SK-N-SH (cell line): ENCODE data around the gene TACC2. TPM values are rescaled to one million over a fixed set of nuclear protein-coding genes. Genes with fewer than 3 reads are reported as not detected.

ENCODE experiments used
- CTCF ChIA-PET: fragments of 300-600, 350-600 bp; formaldehyde crosslinking; extraction: SDS; loops from one replicate; lab custom pipeline; 2021; lab: Yijun Ruan, JAX
- POLR2A ChIA-PET: fragments of 350-600 bp; sonication (Branson Sonifier 250); formaldehyde crosslinking; extraction: SDS; loops from one replicate; lab custom pipeline; 2020; ENCODE audit warnings: antibody characterized with exemption, inconsistent platforms; lab: Yijun Ruan, JAX
- DNase-seq: peaks from one replicate; pipeline ENCODE4 v3.0.0; 2012
- H2AFZ ChIP-seq: fragments of 200-600 bp; sonication (generic); 2 replicates; pipeline ENCODE4 v1.8.1; 2016; ENCODE audit warnings: antibody characterized with exemption, mild to moderate bottlenecking, low read depth
- H3F3A ChIP-seq: fragments of 200-600 bp; sonication (generic); replicated peaks from 2 replicates; pipeline ENCODE3; 2016; ENCODE audit warnings: antibody characterized with exemption, mild to moderate bottlenecking; ENCODE audit not compliant: insufficient read depth
- H3K27ac ChIP-seq, 2 experiments: fragments of 200-500 bp in 1 of 2; fragments of 200-600 bp in 1 of 2; sonication (Bioruptor generic) in 1 of 2; sonication (generic), shearing (Covaris generic) in 1 of 2; 2 replicates each; pipeline versions ENCODE4 v1.5.1 to v1.6.1; 2014 to 2016; ENCODE audit warnings: low read depth in 2 of 2, inconsistent platforms in 1 of 2, low read length in 1 of 2, mild to moderate bottlenecking in 1 of 2, mixed read lengths in 1 of 2
- H3K27me3 ChIP-seq: fragments of 200-600 bp; sonication (generic), shearing (Covaris generic); 2 replicates; pipeline ENCODE4 v1.6.1; 2016; ENCODE audit warnings: mixed run types; ENCODE audit not compliant: insufficient read depth
- H3K36me3 ChIP-seq, 2 experiments: fragments of 200-500 bp in 1 of 2; fragments of 200-600 bp in 1 of 2; sonication (Bioruptor generic) in 1 of 2; sonication (generic) in 1 of 2; replicated peaks in 1 of 2; 2 replicates each; pipeline versions ENCODE3 to v1.5.1; 2014 to 2016; ENCODE audit warnings: low read length in 1 of 2, mild to moderate bottlenecking in 1 of 2; ENCODE audit not compliant: insufficient read depth in 2 of 2, control insufficient read depth in 1 of 2
- H3K4me1 ChIP-seq, 2 experiments: fragments of 200-500 bp in 1 of 2; fragments of 200-600 bp in 1 of 2; sonication (Bioruptor generic) in 1 of 2; sonication (generic), shearing (Covaris generic) in 1 of 2; 2 replicates each; pipeline versions ENCODE4 v1.5.1 to v1.6.1; 2014 to 2016; ENCODE audit warnings: low read depth in 1 of 2, low read length in 1 of 2, mixed run types in 1 of 2; ENCODE audit not compliant: insufficient read depth in 2 of 2, control insufficient read depth in 1 of 2
- H3K4me2 ChIP-seq: fragments of 200-600 bp; sonication (generic), shearing (Covaris generic); 2 replicates; pipeline ENCODE4 v1.6.1; 2017; ENCODE audit warnings: mixed run types
- H3K4me3 ChIP-seq, 2 experiments: fragments of 200-500 bp in 1 of 2; fragments of 200-600 bp in 1 of 2; sonication (Bioruptor generic) in 1 of 2; sonication (generic), shearing (Covaris generic) in 1 of 2; 2 replicates each; pipeline versions ENCODE4 v1.5.1 to v1.8.1; 2014 to 2016; ENCODE audit warnings: low read depth in 2 of 2, inconsistent platforms in 1 of 2, low read length in 1 of 2, mild to moderate bottlenecking in 1 of 2, mixed read lengths in 1 of 2, moderate library complexity in 1 of 2
- H3K79me2 ChIP-seq: fragments of 200-600 bp; sonication (generic); 2 replicates; pipeline ENCODE4 v1.8.1; 2017; ENCODE audit warnings: mild to moderate bottlenecking; ENCODE audit not compliant: insufficient read depth
- H3K9ac ChIP-seq: fragments of 200-600 bp; sonication (generic); 2 replicates; pipeline ENCODE4 v1.6.1; 2017; ENCODE audit warnings: mixed run types
- H3K9me2 ChIP-seq: fragments of 200-600 bp; sonication (generic); 2 replicates; pipeline ENCODE4 v1.6.1; 2017; ENCODE audit warnings: mixed run types
- H3K9me3 ChIP-seq: fragments of 200-600 bp; sonication (generic); 2 replicates; pipeline ENCODE4 v1.6.1; 2017; ENCODE audit warnings: mixed run types, mild to moderate bottlenecking, moderate library complexity
- H4K20me1 ChIP-seq: fragments of 200-600 bp; sonication (generic); 2 replicates; pipeline ENCODE4 v1.6.1; 2017; ENCODE audit warnings: mild to moderate bottlenecking, mixed run types; ENCODE audit not compliant: insufficient read depth
- ELF1 ChIP-seq: IDR thresholded peaks from 2 replicates; pipeline ENCODE4 v1.4.0; 2012
- EP300 ChIP-seq, 2 experiments: IDR thresholded peaks; 2 replicates each; pipeline versions ENCODE4 v1.4.0 to v1.6.1; 2012; ENCODE audit warnings: borderline replicate concordance in 1 of 2, low read depth in 1 of 2, low read length in 1 of 2
- FOSL2 ChIP-seq: IDR thresholded peaks from 2 replicates; pipeline ENCODE4 v1.4.0; 2012; ENCODE audit warnings: low read depth, mild to moderate bottlenecking, moderate library complexity, borderline replicate concordance
- FOXJ3 ChIP-seq: sonication (generic); formaldehyde crosslinking; IDR thresholded peaks from 2 replicates; pipeline ENCODE4 v1.5.1; 2020; ENCODE audit warnings: mild to moderate bottlenecking, missing genetic modification reagents
- FOXM1 ChIP-seq: IDR thresholded peaks from 2 replicates; pipeline ENCODE4 v1.4.0; 2012; ENCODE audit warnings: low read depth, mild to moderate bottlenecking
- GATA2 ChIP-seq: sonication (generic); formaldehyde crosslinking; IDR thresholded peaks from 2 replicates; pipeline ENCODE4 v1.5.0; 2020; ENCODE audit warnings: mild to moderate bottlenecking, missing genetic modification reagents
- MXI1 ChIP-seq: IDR thresholded peaks from 2 replicates; pipeline ENCODE4 v1.6.1; 2012; ENCODE audit warnings: mild to moderate bottlenecking, low read depth, low read length, improper control_type of control experiment
- NFIC ChIP-seq: IDR thresholded peaks from 2 replicates; pipeline ENCODE4 v1.4.0; 2012; ENCODE audit warnings: borderline replicate concordance
- POLR2AphosphoS5 ChIP-seq: IDR thresholded peaks from 2 replicates; pipeline ENCODE4 v1.6.1; 2012; ENCODE audit warnings: low read depth, low read length
- RAD21 ChIP-seq: IDR thresholded peaks from 2 replicates; pipeline ENCODE4 v1.6.1; 2012; ENCODE audit warnings: mild to moderate bottlenecking, low read length
- RCOR1 ChIP-seq: fragments of 150-350 bp; IDR thresholded peaks from 2 replicates; pipeline ENCODE4 v1.6.1; 2017; ENCODE audit warnings: antibody characterized with exemption, low read length
- RFX5 ChIP-seq: IDR thresholded peaks from 2 replicates; pipeline ENCODE4 v1.6.1; 2012; ENCODE audit warnings: mild to moderate bottlenecking, improper control_type of control experiment, low read length
- SIN3A ChIP-seq: IDR thresholded peaks from 2 replicates; pipeline ENCODE4 v1.6.1; 2012; ENCODE audit warnings: low read depth, mild to moderate bottlenecking, low read length, moderate library complexity, borderline replicate concordance
- TEAD4 ChIP-seq: IDR thresholded peaks from 2 replicates; pipeline ENCODE4 v1.4.0; 2012; ENCODE audit warnings: mild to moderate bottlenecking, borderline replicate concordance; ENCODE audit not compliant: insufficient read depth
- YY1 ChIP-seq: IDR thresholded peaks from 2 replicates; pipeline ENCODE4 v1.4.0; 2012; ENCODE audit warnings: low read depth, mild to moderate bottlenecking
- WGBS: methylation state at CpG from one replicate; pipeline ENCODE4 v1.1.6; 2017; ENCODE audit warnings: low lambda C conversion rate; 5-methylcytosine and 5-hydroxymethylcytosine counted together
- polyA plus RNA-seq, 3 experiments: library from polyadenylated mRNA; depleted of rRNA; stranded (reverse); fragments of >200 nt; gene quantifications; 2 replicates each; pipeline ENCODE4 v1.2.3, GENCODE V29; 2012
- TF ChIP-seq, protein P1 (sequence below): fragments of 200-600 bp; sonication (generic); IDR thresholded peaks from 2 replicates; pipeline ENCODE4 v1.6.1; 2017; ENCODE audit warnings: antibody characterized with exemption, mild to moderate bottlenecking, moderate library complexity
- TF ChIP-seq, protein P2 (sequence below): IDR thresholded peaks from 2 replicates; pipeline ENCODE4; 2012
- TF ChIP-seq, protein P3 (sequence below): IDR thresholded peaks from 2 replicates; pipeline ENCODE4 v1.4.0; 2012; ENCODE audit warnings: low read depth, borderline replicate concordance
- TF ChIP-seq, protein P4 (sequence below): fragments of 150-350 bp; IDR thresholded peaks from 2 replicates; pipeline ENCODE4 v1.6.1; 2016; ENCODE audit warnings: mild to moderate bottlenecking, low read depth, low read length
- TF ChIP-seq, protein P5 (sequence below): fragments of 150-350 bp; IDR thresholded peaks from 2 replicates; pipeline ENCODE4 v1.6.1; 2017; ENCODE audit warnings: antibody characterized with exemption, low read length, low read depth, borderline replicate concordance

TACC2 gene
- polyA plus RNA-seq, 1 of the 3 experiments (the other 2 are of a cell fraction), result 8.8 TPM

DNA sequence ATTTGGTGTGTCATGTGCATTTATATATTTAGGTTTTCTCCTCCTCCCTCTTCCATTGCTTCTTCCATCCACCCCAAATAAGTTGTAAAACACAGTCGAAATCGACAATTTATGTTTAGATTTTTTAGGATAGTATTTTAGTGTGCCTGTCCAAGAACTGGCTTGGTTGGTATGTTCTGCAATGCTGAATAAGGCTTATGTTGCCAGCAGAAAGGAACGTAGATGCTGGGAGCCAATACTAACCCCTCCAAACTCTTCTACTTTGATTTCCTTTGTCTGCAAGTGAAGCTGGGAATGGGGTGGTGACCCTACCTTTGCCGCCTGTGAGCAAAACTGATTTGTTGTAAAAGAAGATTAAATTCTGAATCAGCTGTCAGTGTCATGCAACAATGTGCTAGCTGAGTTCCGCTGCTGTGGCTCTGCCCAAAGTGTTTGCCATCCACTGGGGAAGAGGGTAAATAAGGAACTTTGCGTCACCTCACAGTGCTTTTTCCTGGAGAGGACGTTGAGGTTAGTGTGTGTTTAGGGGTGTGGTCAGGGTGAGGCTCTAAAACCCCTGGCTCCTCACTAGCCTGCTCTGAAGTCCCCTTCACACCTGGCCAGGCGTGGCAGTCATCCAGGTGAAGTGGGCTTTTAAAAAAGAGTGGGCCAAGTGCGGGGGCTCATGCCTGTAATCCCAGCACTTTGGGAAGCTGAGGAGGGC is 44.4 kb downstream of the TACC2 start:
- 65% methylated on average over 9 of the region's 9 CpGs for whole genome bisulfite sequencing
- H3K4me3 ChIP-seq, result no peak overlapping the region
- H4K20me1 ChIP-seq, result no peaks in the 10 kb centered on the region
- TF ChIP-seq GATA2 (CRISPR knock-in tag), result no peak
- no peak for TF ChIP-seq EP300 (IDR thresholded peaks at IDR 0.05; ENCODE audit: borderline replicate concordance in 1 of 2, low read depth in 1 of 2, low read length in 1 of 2)
- no peak for TF ChIP-seq YY1
- no peak for TF ChIP-seq FOSL2
- TF ChIP-seq RCOR1, result no peak
- TF ChIP-seq, protein P1, sequence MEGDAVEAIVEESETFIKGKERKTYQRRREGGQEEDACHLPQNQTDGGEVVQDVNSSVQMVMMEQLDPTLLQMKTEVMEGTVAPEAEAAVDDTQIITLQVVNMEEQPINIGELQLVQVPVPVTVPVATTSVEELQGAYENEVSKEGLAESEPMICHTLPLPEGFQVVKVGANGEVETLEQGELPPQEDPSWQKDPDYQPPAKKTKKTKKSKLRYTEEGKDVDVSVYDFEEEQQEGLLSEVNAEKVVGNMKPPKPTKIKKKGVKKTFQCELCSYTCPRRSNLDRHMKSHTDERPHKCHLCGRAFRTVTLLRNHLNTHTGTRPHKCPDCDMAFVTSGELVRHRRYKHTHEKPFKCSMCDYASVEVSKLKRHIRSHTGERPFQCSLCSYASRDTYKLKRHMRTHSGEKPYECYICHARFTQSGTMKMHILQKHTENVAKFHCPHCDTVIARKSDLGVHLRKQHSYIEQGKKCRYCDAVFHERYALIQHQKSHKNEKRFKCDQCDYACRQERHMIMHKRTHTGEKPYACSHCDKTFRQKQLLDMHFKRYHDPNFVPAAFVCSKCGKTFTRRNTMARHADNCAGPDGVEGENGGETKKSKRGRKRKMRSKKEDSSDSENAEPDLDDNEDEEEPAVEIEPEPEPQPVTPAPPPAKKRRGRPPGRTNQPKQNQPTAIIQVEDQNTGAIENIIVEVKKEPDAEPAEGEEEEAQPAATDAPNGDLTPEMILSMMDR, result no peak
- TF ChIP-seq NFIC, result no peak
- TF ChIP-seq ELF1, result no peak
- no peak for TF ChIP-seq RAD21
- TF ChIP-seq, protein P2, sequence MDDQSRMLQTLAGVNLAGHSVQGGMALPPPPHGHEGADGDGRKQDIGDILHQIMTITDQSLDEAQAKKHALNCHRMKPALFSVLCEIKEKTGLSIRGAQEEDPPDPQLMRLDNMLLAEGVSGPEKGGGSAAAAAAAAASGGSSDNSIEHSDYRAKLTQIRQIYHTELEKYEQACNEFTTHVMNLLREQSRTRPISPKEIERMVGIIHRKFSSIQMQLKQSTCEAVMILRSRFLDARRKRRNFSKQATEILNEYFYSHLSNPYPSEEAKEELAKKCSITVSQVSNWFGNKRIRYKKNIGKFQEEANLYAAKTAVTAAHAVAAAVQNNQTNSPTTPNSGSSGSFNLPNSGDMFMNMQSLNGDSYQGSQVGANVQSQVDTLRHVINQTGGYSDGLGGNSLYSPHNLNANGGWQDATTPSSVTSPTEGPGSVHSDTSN, result no peak
- TF ChIP-seq TEAD4, result no peak
- TF ChIP-seq, protein P3, sequence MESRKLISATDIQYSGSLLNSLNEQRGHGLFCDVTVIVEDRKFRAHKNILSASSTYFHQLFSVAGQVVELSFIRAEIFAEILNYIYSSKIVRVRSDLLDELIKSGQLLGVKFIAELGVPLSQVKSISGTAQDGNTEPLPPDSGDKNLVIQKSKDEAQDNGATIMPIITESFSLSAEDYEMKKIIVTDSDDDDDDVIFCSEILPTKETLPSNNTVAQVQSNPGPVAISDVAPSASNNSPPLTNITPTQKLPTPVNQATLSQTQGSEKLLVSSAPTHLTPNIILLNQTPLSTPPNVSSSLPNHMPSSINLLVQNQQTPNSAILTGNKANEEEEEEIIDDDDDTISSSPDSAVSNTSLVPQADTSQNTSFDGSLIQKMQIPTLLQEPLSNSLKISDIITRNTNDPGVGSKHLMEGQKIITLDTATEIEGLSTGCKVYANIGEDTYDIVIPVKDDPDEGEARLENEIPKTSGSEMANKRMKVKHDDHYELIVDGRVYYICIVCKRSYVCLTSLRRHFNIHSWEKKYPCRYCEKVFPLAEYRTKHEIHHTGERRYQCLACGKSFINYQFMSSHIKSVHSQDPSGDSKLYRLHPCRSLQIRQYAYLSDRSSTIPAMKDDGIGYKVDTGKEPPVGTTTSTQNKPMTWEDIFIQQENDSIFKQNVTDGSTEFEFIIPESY, result no peak
- TF ChIP-seq POLR2AphosphoS5, result no peak
- TF ChIP-seq SIN3A, result no peak
- TF ChIP-seq, protein P4, sequence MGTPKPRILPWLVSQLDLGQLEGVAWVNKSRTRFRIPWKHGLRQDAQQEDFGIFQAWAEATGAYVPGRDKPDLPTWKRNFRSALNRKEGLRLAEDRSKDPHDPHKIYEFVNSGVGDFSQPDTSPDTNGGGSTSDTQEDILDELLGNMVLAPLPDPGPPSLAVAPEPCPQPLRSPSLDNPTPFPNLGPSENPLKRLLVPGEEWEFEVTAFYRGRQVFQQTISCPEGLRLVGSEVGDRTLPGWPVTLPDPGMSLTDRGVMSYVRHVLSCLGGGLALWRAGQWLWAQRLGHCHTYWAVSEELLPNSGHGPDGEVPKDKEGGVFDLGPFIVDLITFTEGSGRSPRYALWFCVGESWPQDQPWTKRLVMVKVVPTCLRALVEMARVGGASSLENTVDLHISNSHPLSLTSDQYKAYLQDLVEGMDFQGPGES, result no peak
- no peak for TF ChIP-seq FOXM1
- TF ChIP-seq FOXJ3 (CRISPR knock-in tag), result no peak
- no peak for TF ChIP-seq RFX5
- TF ChIP-seq, protein P5, sequence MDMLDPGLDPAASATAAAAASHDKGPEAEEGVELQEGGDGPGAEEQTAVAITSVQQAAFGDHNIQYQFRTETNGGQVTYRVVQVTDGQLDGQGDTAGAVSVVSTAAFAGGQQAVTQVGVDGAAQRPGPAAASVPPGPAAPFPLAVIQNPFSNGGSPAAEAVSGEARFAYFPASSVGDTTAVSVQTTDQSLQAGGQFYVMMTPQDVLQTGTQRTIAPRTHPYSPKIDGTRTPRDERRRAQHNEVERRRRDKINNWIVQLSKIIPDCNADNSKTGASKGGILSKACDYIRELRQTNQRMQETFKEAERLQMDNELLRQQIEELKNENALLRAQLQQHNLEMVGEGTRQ, result no peak
- TF ChIP-seq MXI1, result no peak
- no peaks in the 10 kb centered on the region for H3F3A ChIP-seq
- H3K4me2 ChIP-seq, result no peak overlapping the region
- no peak overlapping the region for H2AFZ ChIP-seq
- no peaks in the 10 kb centered on the region for H3K79me2 ChIP-seq
- H3K9me2 ChIP-seq, result no peaks in the 10 kb centered on the region
- no peaks in the 10 kb centered on the region for H3K9me3 ChIP-seq
- no peak for DNase-seq
- no peaks in the 10 kb centered on the region for H3K36me3 ChIP-seq
- POLR2A ChIA-PET, result no interaction called here
- H3K27me3 ChIP-seq, result no peaks in the 10 kb centered on the region; the same call in 1 of the 2 replicates
- H3K9ac ChIP-seq, result no peak overlapping the region
- H3K4me1 ChIP-seq, result peaks cover 0 to 2% of the 10 kb centered on the region in 2 experiments; a peak in 1 of 4 replicates
- no peak overlapping the region for H3K27ac ChIP-seq
- CTCF ChIA-PET, result interaction anchor here (1.0 kb wide), 1 partner anchor 235 kb away, joined by 4 read pairs; no protein-coding TSS in a partner anchor
